GM19193 (cell line): ENCODE measurements around the gene EPHB3.

Experiments
- POLR2A ChIP-seq: IDR thresholded peaks from 4 replicates; pipeline ENCODE4 v1.6.1; 2011; ENCODE audit not compliant: insufficient read depth, insufficient read length; ENCODE audit errors: extremely low read depth

The EPHB3 gene

DNA sequence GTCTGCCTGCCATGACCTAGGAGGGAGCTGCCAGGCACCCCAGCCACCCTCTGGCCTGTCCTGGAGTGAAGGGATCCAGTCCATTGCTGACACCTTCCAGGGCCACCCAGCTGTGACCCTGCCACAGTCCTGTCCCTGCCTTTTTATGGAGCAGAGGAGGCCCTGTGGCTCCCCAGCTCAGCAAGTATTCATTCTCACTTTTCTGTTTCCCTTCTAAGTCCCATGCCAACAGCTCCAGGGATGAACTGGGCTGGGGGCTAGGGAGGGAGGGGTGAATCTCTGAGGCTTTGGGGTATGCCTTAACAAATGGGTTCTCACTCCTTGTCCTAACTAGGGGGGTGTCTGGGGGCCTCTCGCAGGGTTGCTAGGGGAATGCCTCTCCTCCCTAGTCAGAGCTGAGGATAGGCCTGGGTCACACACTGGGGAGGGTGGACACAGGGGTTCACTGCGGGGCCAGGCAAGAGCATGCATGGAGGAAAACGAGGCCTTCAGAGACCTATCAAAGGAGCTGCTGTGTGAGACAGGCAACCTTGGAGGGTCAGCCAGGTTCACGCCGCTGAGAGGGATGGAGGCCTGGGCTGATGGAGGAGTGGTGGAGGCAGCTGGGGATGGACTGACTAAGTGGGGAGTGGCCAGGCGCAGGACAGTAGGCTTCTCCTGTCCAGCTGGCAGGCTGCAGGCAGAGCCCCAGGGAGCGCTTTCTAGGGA is 31.8 kb downstream of the EPHB3 start:
- TF ChIP-seq POLR2A, result no peak

DNA sequence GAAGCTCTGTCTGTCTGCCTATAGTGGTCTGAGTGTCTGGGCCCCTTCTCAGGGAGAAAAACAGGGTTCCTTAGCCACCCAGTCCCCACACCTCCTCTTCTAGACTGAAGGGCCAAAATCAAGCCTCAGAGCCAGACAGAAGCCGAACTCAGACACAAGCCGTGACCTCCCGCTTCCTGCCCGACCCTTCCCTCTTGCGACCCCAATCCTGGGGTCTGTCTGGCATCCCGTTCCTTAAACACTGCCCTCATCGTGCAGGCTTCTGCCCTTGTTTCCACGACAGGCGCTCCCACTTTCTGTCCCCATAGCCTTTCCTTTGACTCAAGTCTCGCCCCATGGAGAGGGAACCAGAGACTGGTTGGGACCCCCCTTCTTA is 32.3 kb downstream of the EPHB3 start:
- no peak for TF ChIP-seq POLR2A

DNA sequence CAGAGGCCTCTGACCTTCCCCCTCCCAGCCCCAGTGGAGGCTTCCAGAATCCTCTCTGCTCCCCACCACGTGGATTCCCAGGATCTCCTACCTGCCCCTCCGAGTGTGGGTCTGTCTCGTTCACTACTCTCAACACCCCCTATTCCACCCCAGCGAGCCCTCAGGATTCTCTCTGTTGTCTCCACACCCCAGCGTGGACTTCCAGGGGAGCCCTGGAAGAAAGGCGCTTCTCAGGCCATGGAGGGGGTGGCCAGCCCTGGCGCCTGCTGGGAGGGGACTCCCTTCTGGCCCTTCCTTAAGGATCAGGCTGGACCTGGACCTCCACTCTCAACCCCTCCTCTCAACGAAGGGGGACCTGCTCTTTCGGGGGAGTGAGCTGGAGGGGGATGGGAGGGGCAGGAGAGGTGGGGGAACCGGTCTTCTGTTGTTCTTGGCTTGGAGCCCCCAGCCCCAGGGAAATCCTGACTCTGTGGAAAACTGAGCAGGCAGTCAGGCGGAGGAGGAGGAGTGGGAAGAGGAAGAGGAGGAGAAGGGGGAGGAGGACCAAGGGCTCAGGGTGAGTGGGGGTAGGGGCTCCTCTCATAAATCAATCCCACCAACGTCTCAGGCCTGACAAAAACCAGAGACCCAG is 32.9 kb downstream of the EPHB3 start:
- no peak for TF ChIP-seq POLR2A

DNA sequence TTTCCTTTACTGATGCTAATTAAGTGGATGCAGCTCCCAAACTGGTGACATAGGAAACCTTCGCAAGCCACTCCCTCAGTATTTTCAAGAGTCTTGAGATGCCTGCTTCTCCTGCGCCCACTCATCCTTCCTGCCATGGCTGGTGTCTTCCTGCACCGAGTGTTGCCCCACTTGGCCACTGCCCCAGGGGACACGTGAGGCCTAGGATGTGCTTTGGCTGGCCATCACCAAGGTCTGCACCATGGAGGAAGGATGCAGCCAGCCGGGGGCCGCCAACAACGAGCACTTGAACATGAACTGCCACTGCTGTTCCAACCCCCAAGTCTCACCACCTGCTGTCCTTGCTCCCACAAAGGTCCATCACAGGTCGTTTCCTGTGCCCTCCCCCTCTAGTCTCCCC is 34.1 kb downstream of the EPHB3 start:
- TF ChIP-seq POLR2A, result no peak

DNA sequence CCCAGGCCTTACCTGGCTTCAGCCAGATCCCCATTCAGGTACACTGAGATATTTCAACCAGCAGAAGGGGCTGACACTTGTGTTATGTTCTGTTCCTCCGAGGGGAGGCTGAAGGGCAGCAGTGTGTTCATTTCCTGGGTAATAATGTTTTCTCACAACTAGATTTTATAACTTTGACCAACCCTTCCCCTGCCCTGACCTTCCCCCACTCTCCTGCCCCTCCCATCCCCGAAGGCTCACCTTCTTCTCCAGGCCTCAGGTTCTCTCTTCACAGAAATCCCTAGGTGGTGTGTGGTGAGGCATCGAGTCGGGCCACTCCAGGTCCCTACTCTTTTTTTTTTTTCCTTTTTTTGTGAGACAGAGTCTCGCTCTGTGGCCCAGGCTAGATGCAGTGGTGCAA is 34.6 kb downstream of the EPHB3 start:
- TF ChIP-seq POLR2A, result no peak

- no peak for TF ChIP-seq POLR2A
Observed at GRCh38 chr3:184596886-184597575, 35.4 kb downstream of the EPHB3 start.

GRCh38 chr3:184597829-184598573 is 36.4 kb downstream of the EPHB3 start:
- no peak for TF ChIP-seq POLR2A

DNA sequence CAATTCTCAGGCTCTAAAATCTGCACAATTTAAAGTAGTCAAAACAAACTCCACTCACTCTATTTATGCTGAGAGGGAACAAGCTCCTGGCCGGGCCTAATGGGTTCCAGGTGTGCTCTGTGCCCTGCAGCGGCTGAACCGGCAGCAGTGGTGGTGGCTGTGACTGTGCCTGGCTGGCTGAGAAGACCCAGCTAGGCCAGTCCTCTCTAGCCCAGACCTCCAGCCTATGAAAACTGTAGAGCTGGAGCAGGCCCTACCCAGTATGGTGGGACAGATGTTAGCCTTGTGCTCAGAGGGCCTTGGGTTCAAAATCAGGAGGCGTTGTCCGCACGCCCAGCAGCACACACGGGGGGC is 37.0 kb downstream of the EPHB3 start:
- TF ChIP-seq POLR2A, result no peak

- TF ChIP-seq POLR2A, result no peak
Observed at GRCh38 chr3:184599143-184599542, 37.6 kb downstream of the EPHB3 start.

DNA sequence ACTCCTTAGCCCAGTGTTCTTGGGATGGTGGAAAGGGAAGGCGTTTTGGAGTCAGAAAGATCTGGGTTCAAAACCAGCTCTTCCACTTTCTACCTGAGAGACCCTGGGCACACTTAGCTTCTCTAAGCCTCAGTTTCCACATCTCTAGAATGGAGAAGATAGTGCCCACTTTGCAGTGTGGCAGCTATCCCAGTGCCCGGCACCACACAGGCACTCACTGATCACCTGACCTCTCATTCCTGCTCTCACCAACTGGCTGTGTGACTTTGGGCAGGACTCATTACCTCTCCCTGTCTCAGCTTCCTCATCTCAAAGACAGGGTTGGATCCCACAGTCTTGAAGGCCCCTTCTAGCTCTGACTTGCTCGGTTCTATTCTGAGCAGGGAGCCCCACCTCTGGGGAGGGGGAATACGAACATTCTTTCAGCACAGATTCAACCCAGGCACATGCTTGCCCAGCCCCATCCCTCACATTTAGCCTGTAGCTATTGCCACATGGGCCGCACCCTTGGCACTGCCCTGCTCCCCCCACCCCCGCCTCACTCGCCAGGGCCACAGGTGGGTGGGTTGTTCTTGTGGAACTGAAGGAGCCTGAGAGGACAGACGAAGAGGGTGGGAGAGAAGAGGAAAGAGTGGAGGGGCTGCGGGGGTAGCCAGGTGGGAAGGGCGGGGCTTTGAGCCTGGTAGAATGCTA is 39.2 kb downstream of the EPHB3 start:
- TF ChIP-seq POLR2A, result no peak

- no peak for TF ChIP-seq POLR2A
Observed at GRCh38 chr3:184601576-184602371, 40.2 kb downstream of the EPHB3 start.

DNA sequence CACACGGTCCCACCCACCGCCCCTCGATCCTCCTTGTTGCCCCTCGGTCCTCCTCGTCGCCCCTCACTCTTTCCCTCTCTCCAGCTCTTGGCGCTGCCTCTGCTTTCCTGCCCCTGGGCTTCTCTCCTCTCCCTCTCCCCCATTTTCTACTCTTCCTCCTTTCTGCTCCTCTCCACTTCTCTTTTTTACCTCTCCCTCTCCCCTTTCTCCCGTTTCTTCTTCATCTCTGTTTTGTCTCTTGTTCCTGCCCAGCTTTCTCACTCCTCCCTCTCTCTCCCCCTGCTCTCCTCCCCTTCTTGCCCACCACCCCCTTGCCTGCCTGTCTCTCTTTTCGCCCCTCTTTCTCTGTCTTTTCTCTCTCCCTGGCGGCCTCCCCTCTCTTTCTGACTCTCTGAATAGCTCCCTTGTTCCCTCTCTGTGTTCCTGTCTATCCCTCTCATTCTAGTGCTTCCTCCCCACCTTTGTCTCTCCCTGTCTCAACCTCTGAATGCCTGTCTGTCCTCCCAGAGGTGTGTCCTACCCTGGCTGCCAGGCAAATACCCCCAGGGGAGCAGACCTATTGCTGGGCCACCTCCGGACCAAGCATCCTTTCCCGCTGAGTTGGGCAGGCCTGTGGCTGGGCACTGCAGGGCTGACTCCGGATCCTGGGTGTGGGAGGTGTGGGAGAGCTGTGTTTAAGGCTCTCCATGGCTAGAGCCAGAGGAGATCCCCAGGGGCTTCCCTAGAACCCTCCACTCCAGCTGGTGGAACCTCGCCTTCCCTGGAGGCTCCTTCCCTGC is 41.0 kb downstream of the EPHB3 start:
- no peak for TF ChIP-seq POLR2A
